H1 (cell line): ENCODE measurements around the gene PDHX. TPM values are rescaled to one million over a fixed set of nuclear protein-coding genes. Genes with fewer than 3 reads are reported as not detected.

Source experiments
- CTCF ChIA-PET: fragments of 300-600 bp; sonication (Branson Sonifier 250); formaldehyde crosslinking; loops from one replicate; lab custom pipeline; 2021; ENCODE audit not compliant: partially characterized antibody; lab: Charles Lee
- POLR2A ChIA-PET: fragments of 300-600 bp; sonication (Branson Sonifier 250); formaldehyde crosslinking; loops from one replicate; lab custom pipeline; 2021; ENCODE audit warnings: inconsistent platforms; ENCODE audit not compliant: partially characterized antibody; lab: Charles Lee
- DNase-seq, 2 experiments: peaks; one replicate each; pipeline versions ENCODE4 v3.0.0 to v3.0.0-alpha.2; 2010 to 2022; ENCODE audit warnings: low spot score in 2 of 2, low read depth in 1 of 2, mixed read lengths in 1 of 2
- FAIRE-seq: peaks from 2 replicates; lab custom pipeline; 2011; peaks lifted over from hg19 to GRCh38; lab: Jason Lieb, UNC
- H2AFZ ChIP-seq: 2 replicates; pipeline ENCODE4 v1.8.1; 2012; ENCODE audit warnings: low read length, inconsistent platforms
- H2AK5ac ChIP-seq: 2 replicates; pipeline ENCODE4 v1.6.1; 2013; ENCODE audit warnings: low read depth, low read length
- H2BK120ac ChIP-seq: replicated peaks from 2 replicates; pipeline ENCODE3; 2013; ENCODE audit warnings: low read depth, low read length, inconsistent platforms
- H2BK12ac ChIP-seq: 2 replicates; pipeline ENCODE4 v1.6.1; 2013; ENCODE audit warnings: low read depth, low read length
- H2BK15ac ChIP-seq: 2 replicates; pipeline ENCODE4 v1.6.1; 2013; ENCODE audit warnings: low read length
- H2BK20ac ChIP-seq: 2 replicates; pipeline ENCODE4 v1.6.1; 2013; ENCODE audit warnings: low read length
- H2BK5ac ChIP-seq: 2 replicates; pipeline ENCODE4 v1.6.1; 2013; ENCODE audit warnings: low read depth, low read length
- H3K14ac ChIP-seq: 2 replicates; pipeline ENCODE4 v1.6.1; 2013; ENCODE audit warnings: inconsistent platforms; ENCODE audit not compliant: insufficient read length
- H3K18ac ChIP-seq: 2 replicates; pipeline ENCODE4 v1.6.1; 2013; ENCODE audit warnings: low read length; ENCODE audit errors: extremely low read depth
- H3K23ac ChIP-seq: 2 replicates; pipeline ENCODE4 v1.6.1; 2013; ENCODE audit warnings: inconsistent platforms; ENCODE audit not compliant: insufficient read length
- H3K23me2 ChIP-seq: 2 replicates; pipeline ENCODE4 v1.6.1; 2013; ENCODE audit warnings: low read depth, low read length
- H3K27ac ChIP-seq: 2 replicates; pipeline ENCODE4 v1.6.1; 2011; ENCODE audit warnings: low read depth, low read length, inconsistent platforms
- H3K27me3 ChIP-seq, 4 experiments: replicated peaks in 1 of 4; 1 replicate in 1 of 4; 2 replicates in 3 of 4; pipeline versions ENCODE4 v1.6.1 to v1.8.1; 2011 to 2013; ENCODE audit warnings: low read length in 3 of 4, mild to moderate bottlenecking in 3 of 4, inconsistent platforms in 2 of 4, mixed read lengths in 2 of 4, moderate library complexity in 1 of 4; ENCODE audit not compliant: control insufficient read depth in 3 of 4, insufficient read depth in 3 of 4; ENCODE audit errors: extremely low read depth in 1 of 4
- H3K36me3 ChIP-seq, 4 experiments: 2 replicates each; pipeline versions ENCODE4 v1.6.1 to v1.8.1; 2011 to 2013; ENCODE audit warnings: mild to moderate bottlenecking in 4 of 4, low read length in 3 of 4, moderate library complexity in 2 of 4, control low read depth in 1 of 4, inconsistent platforms in 1 of 4; ENCODE audit not compliant: insufficient read depth in 4 of 4, control insufficient read depth in 2 of 4
- H3K4ac ChIP-seq: replicated peaks from 2 replicates; pipeline ENCODE3; 2013; ENCODE audit warnings: low read length, low read depth, mixed read lengths, inconsistent platforms; ENCODE audit not compliant: insufficient read length
- H3K4me1 ChIP-seq, 4 experiments: replicated peaks in 1 of 4; 1 replicate in 1 of 4; 2 replicates in 3 of 4; pipeline versions ENCODE4 v1.6.1 to v1.8.1; 2011 to 2013; ENCODE audit warnings: low read length in 3 of 4, inconsistent platforms in 2 of 4, mixed read lengths in 1 of 4; ENCODE audit not compliant: insufficient read depth in 4 of 4, control insufficient read depth in 3 of 4
- H3K4me2 ChIP-seq, 2 experiments: 2 replicates each; pipeline versions ENCODE4 v1.6.1 to v1.8.1; 2011 to 2013; ENCODE audit warnings: low read depth in 2 of 2, low read length in 2 of 2, control low read depth in 1 of 2, inconsistent platforms in 1 of 2, mild to moderate bottlenecking in 1 of 2; ENCODE audit not compliant: insufficient read depth in 1 of 2
- H3K4me3 ChIP-seq, 4 experiments: fragments of 200-600, 300-600 bp in 1 of 4; sonication (generic), shearing (Covaris generic), sonication (Bioruptor Twin) in 1 of 4; 2 replicates each; pipeline versions ENCODE4 v1.5.1 to v1.8.1; 2011 to 2016; ENCODE audit warnings: low read length in 4 of 4, low read depth in 3 of 4, control low read depth in 2 of 4, inconsistent platforms in 2 of 4, mild to moderate bottlenecking in 2 of 4, mixed read lengths in 1 of 4, moderate library complexity in 1 of 4; ENCODE audit not compliant: insufficient read depth in 2 of 4; ENCODE audit errors: extremely low read depth in 1 of 4
- H3K56ac ChIP-seq: replicated peaks from 2 replicates; pipeline ENCODE3; 2013; ENCODE audit warnings: low read depth, mild to moderate bottlenecking, mixed read lengths, low read length, inconsistent platforms; ENCODE audit not compliant: insufficient read length
- H3K79me1 ChIP-seq: 2 replicates; pipeline ENCODE4 v1.6.1; 2013; ENCODE audit warnings: low read depth, low read length, control low read depth
- H3K79me2 ChIP-seq, 2 experiments: 2 replicates each; pipeline versions ENCODE4 v1.6.1 to v1.8.1; 2012 to 2013; ENCODE audit warnings: low read length in 2 of 2, mild to moderate bottlenecking in 2 of 2, inconsistent platforms in 1 of 2; ENCODE audit not compliant: insufficient read depth in 2 of 2, control insufficient read depth in 1 of 2
- H3K9ac ChIP-seq, 4 experiments: replicated peaks in 1 of 4; 1 replicate in 1 of 4; 2 replicates in 3 of 4; pipeline versions ENCODE4 v1.6.1 to v1.8.1; 2011 to 2013; ENCODE audit warnings: low read depth in 3 of 4, low read length in 3 of 4, control low read depth in 2 of 4, mild to moderate bottlenecking in 2 of 4, moderate library complexity in 2 of 4, inconsistent platforms in 1 of 4; ENCODE audit errors: extremely low read depth in 1 of 4
- H3K9me3 ChIP-seq, 2 experiments: 2 replicates each; pipeline versions ENCODE4 v1.6.1 to v1.8.1; 2012 to 2013; ENCODE audit warnings: mild to moderate bottlenecking in 2 of 2, moderate library complexity in 2 of 2, control low read depth in 1 of 2, inconsistent platforms in 1 of 2, low read depth in 1 of 2, low read length in 1 of 2, mixed read lengths in 1 of 2; ENCODE audit not compliant: insufficient read depth in 2 of 2
- H4K20me1 ChIP-seq, 2 experiments: replicated peaks in 1 of 2; 2 replicates each; pipeline versions ENCODE3 to v1.8.1; 2011 to 2013; ENCODE audit warnings: inconsistent platforms in 2 of 2, low read length in 2 of 2, mild to moderate bottlenecking in 1 of 2; ENCODE audit not compliant: insufficient read depth in 2 of 2, control insufficient read depth in 1 of 2
- H4K5ac ChIP-seq: 2 replicates; pipeline ENCODE4 v1.6.1; 2013; ENCODE audit warnings: low read length, low read depth, mixed read lengths, inconsistent platforms; ENCODE audit not compliant: insufficient read length
- H4K8ac ChIP-seq: 2 replicates; pipeline ENCODE4 v1.8.0; 2013; ENCODE audit warnings: mild to moderate bottlenecking, moderate library complexity, low read length, inconsistent platforms; ENCODE audit not compliant: insufficient read depth; ENCODE audit errors: extremely low read depth
- H4K91ac ChIP-seq: replicated peaks from 2 replicates; pipeline ENCODE3; 2013; ENCODE audit warnings: low read length, mixed read lengths, inconsistent platforms; ENCODE audit not compliant: insufficient read length
- BACH1 ChIP-seq: IDR thresholded peaks from 2 replicates; pipeline ENCODE4 v1.6.1; 2012; ENCODE audit warnings: low read length, improper control_type of control experiment
- CTBP2 ChIP-seq: IDR thresholded peaks from 2 replicates; pipeline ENCODE4 v1.7.0; 2011; ENCODE audit warnings: borderline replicate concordance, mild to moderate bottlenecking, moderate library complexity, mixed read lengths, low read length; ENCODE audit not compliant: insufficient read depth, insufficient read length
- EGR1 ChIP-seq: IDR thresholded peaks from 2 replicates; pipeline ENCODE4 v1.6.1; 2011; ENCODE audit warnings: low read depth, low read length, borderline replicate concordance
- GTF2F1 ChIP-seq: IDR thresholded peaks from 2 replicates; pipeline ENCODE4 v1.6.1; 2012; ENCODE audit warnings: low read depth, low read length, improper control_type of control experiment, borderline replicate concordance
- JUN ChIP-seq: IDR thresholded peaks from 2 replicates; pipeline ENCODE4 v1.6.1; 2011; ENCODE audit warnings: low read depth, mild to moderate bottlenecking, improper control_type of control experiment, low read length
- KDM1A ChIP-seq: fragments of 200-600, 300-600 bp; sonication (generic); IDR thresholded peaks from 2 replicates; pipeline ENCODE4 v1.7.1; 2016; ENCODE audit warnings: mild to moderate bottlenecking, low read length, borderline replicate concordance
- POLR2AphosphoS5 ChIP-seq: IDR thresholded peaks from 2 replicates; pipeline ENCODE4 v1.6.1; 2011; ENCODE audit warnings: low read depth, low read length
- POU5F1 ChIP-seq: IDR thresholded peaks from 2 replicates; pipeline ENCODE4 v1.6.1; 2011; ENCODE audit warnings: low read depth, mild to moderate bottlenecking, low read length, moderate library complexity
- RFX5 ChIP-seq: IDR thresholded peaks from 2 replicates; pipeline ENCODE4 v1.6.1; 2011; ENCODE audit warnings: low read depth, low read length, improper control_type of control experiment, borderline replicate concordance
- SRF ChIP-seq: IDR thresholded peaks from 2 replicates; pipeline ENCODE4 v1.6.1; 2011; ENCODE audit warnings: mild to moderate bottlenecking, low read depth, low read length, moderate library complexity
- TAF7 ChIP-seq: optimal IDR thresholded peaks from 2 replicates; pipeline ENCODE3; 2011; ENCODE audit warnings: low read depth, mild to moderate bottlenecking, inconsistent platforms, low read length, moderate library complexity, borderline replicate concordance
- TBP ChIP-seq: IDR thresholded peaks from 2 replicates; pipeline ENCODE4 v1.6.1; 2011; ENCODE audit warnings: low read depth, low read length, improper control_type of control experiment
- polyA plus RNA-seq, 7 experiments: library from polyadenylated mRNA; depleted of rRNA in 3 of 7; stranded (reverse) in 5 of 7; unstranded in 2 of 7; fragments of >200 nt in 5 of 7; fragments of 200-250 nt in 2 of 7; gene quantifications; 1 replicate in 5 of 7; 2 replicates in 1 of 7; 4 replicates in 1 of 7; pipeline versions ENCODE4 v1.2.1 to v1.2.3, GENCODE V29; 2011 to 2013; ENCODE audit warnings: missing spikeins in 2 of 7, mixed read lengths in 2 of 7
- total RNA-seq: library from RNA; stranded (reverse); fragmentation: NEBNext Ultra II Directional; extraction: Animal tissue kit (Norgen Biotek cat#: 25700); gene quantifications from 2 replicates; pipeline ENCODE4 v1.2.1, GENCODE V29; 2021
- TF ChIP-seq, protein P1 (sequence below), 3 experiments: IDR thresholded peaks; 1 replicate in 2 of 3; 2 replicates in 1 of 3; pipeline versions ENCODE4 v1.5.1 to v1.6.1; 2011; ENCODE audit warnings: low read length in 3 of 3, mild to moderate bottlenecking in 3 of 3, inconsistent platforms in 2 of 3, low read depth in 1 of 3, moderate library complexity in 1 of 3; ENCODE audit not compliant: insufficient read depth in 1 of 3; ENCODE audit errors: control extremely low read depth in 1 of 3

PDHX gene
- total and polyA plus RNA-seq, 2 of the 8 experiments (the other 6 are each of a cell fraction or from before 2014, with no cell fraction given) = 12.4 to 51.9 TPM

DNA sequence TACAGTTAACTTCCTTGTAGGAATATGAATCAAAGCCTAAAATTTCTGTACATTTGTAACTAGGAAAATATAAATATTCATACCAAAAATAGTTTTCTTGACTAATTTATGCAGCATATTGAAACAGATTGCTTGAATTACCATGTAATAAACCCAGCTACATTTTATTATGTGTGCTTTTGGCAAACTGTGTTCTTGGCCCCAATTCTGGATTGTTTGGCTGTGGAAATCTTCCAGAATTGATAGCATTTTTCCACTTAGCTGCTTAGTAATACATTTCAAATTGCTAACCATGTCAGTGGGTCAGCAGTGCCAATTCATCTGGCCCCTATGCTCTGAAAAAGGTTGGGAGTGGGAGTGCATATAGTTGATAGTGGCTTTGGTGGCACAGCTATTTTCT is 32.3 kb downstream of the PDHX start:
- Histone ChIP-seq H3K36me3 (no peaks in the 10 kb centered on the region; a peak in 1 of 8 replicates), H4K5ac (no peak overlapping the region), H3K4me1 (no peaks in the 10 kb centered on the region), H3K79me2 (peaks cover 0 to 4% of the 10 kb centered on the region in 2 experiments; a peak in 1 of 4 replicates), H3K4me3 (no peak overlapping the region), H4K20me1 (peaks cover 0 to 1% of the 10 kb centered on the region in 2 experiments), H2AK5ac (no peak overlapping the region), H4K91ac (no peak overlapping the region), H3K27me3 (no peaks in the 10 kb centered on the region), H3K9me3 (no peaks in the 10 kb centered on the region), H2BK15ac (no peak overlapping the region), H4K8ac (no peak overlapping the region), H3K23ac (no peak overlapping the region), H3K79me1 (no peaks in the 10 kb centered on the region; the same call in 1 of the 2 replicates), H2BK12ac (no peak overlapping the region), H3K14ac (no peak overlapping the region), H3K23me2 (no peaks in the 10 kb centered on the region), H2BK120ac (no peak overlapping the region), H3K18ac (no peak overlapping the region), H2BK5ac (no peak overlapping the region), H3K56ac (no peak overlapping the region), H3K27ac (no peak overlapping the region), H3K9ac (no peak overlapping the region), H3K4me2 (no peak overlapping the region), H2AFZ (no peak overlapping the region), H3K4ac (no peak overlapping the region), H2BK20ac (no peak overlapping the region)
- ChIA-PET POLR2A (no interaction called here), CTCF (interaction anchor here (1.1 to 1.9 kb wide), 4 partner anchors 16 to 356 kb away, joined by 3 to 6 read pairs (median 4); no protein-coding TSS in a partner anchor)
- no peak for FAIRE-seq
- DNase-seq = no peak
- TF ChIP-seq TAF7 = no peak
- TF ChIP-seq GTF2F1 = no peak
- no peak for TF ChIP-seq CTBP2
- no peak for TF ChIP-seq KDM1A
- TF ChIP-seq BACH1 = no peak
- no peak for TF ChIP-seq JUN
- no peak for TF ChIP-seq POU5F1
- no peak for TF ChIP-seq TBP
- TF ChIP-seq EGR1 = no peak
- no peak for TF ChIP-seq RFX5
- no peak for TF ChIP-seq POLR2AphosphoS5
- TF ChIP-seq SRF = no peak
- TF ChIP-seq, protein P1, sequence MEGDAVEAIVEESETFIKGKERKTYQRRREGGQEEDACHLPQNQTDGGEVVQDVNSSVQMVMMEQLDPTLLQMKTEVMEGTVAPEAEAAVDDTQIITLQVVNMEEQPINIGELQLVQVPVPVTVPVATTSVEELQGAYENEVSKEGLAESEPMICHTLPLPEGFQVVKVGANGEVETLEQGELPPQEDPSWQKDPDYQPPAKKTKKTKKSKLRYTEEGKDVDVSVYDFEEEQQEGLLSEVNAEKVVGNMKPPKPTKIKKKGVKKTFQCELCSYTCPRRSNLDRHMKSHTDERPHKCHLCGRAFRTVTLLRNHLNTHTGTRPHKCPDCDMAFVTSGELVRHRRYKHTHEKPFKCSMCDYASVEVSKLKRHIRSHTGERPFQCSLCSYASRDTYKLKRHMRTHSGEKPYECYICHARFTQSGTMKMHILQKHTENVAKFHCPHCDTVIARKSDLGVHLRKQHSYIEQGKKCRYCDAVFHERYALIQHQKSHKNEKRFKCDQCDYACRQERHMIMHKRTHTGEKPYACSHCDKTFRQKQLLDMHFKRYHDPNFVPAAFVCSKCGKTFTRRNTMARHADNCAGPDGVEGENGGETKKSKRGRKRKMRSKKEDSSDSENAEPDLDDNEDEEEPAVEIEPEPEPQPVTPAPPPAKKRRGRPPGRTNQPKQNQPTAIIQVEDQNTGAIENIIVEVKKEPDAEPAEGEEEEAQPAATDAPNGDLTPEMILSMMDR (IDR thresholded peaks at IDR 0.05; ENCODE audit: control extremely low read depth in 1 of 3, insufficient read depth in 1 of 3, low read depth in 1 of 3, low read length in 3 of 3) = no peak
